Aorta (tissue), 5 donors: ENCODE measurements around the gene RFC5. TPM values are rescaled to one million over a fixed set of nuclear protein-coding genes. Genes with fewer than 3 reads are reported as not detected.

ENCODE experiments used
- ATAC-seq: fragments of 200-7000 bp; cut with Tn5 transposase; one replicate; pipeline ENCODE4 v1.9.1; 2022; ENCODE audit warnings: moderate library complexity; ENCODE audit not compliant: low FRiP score
- DNase-seq, 2 donors: peaks; one replicate each; pipeline ENCODE4 v3.0.0-alpha.2; 2020
- H3K27ac ChIP-seq, 2 donors: one replicate each; pipeline ENCODE4 v1.5.1; 2013; ENCODE audit warnings: low read length in 2 of 2, mild to moderate bottlenecking in 2 of 2, moderate library complexity in 2 of 2, control low read depth in 1 of 2, inconsistent platforms in 1 of 2, low read depth in 1 of 2
- H3K27me3 ChIP-seq, 2 donors: one replicate each; pipeline ENCODE4 v1.6.1; 2013; ENCODE audit warnings: control low read depth in 1 of 2, low read length in 1 of 2, mild to moderate bottlenecking in 1 of 2, moderate library complexity in 1 of 2; ENCODE audit not compliant: insufficient read depth in 2 of 2, control insufficient read depth in 1 of 2
- H3K36me3 ChIP-seq, 2 donors: one replicate each; pipeline ENCODE4 v1.6.1; 2013; ENCODE audit warnings: control low read depth in 1 of 2, low read length in 1 of 2, mild to moderate bottlenecking in 1 of 2; ENCODE audit not compliant: insufficient read depth in 2 of 2, control insufficient read depth in 1 of 2
- H3K4me1 ChIP-seq, 2 donors: one replicate each; pipeline ENCODE4 v1.6.1; 2013; ENCODE audit warnings: low read length in 2 of 2, control low read depth in 1 of 2, mild to moderate bottlenecking in 1 of 2, moderate library complexity in 1 of 2; ENCODE audit not compliant: insufficient read depth in 2 of 2, control insufficient read depth in 1 of 2
- H3K4me3 ChIP-seq, 2 donors: one replicate each; pipeline ENCODE4 v1.5.1; 2013; ENCODE audit warnings: low read length in 2 of 2, control low read depth in 1 of 2, mild to moderate bottlenecking in 1 of 2
- H3K9me3 ChIP-seq: one replicate; pipeline ENCODE4 v1.6.1; 2013; ENCODE audit warnings: mild to moderate bottlenecking, low read length; ENCODE audit not compliant: control insufficient read depth
- WGBS, 2 donors: extraction: QIAGEN DNeasy Blood & Tissue Kit; methylation state at CpG; one replicate each; pipeline ENCODE4 v1.1.7; 2013; 5-methylcytosine and 5-hydroxymethylcytosine counted together
- intact Hi-C, 2 donors: fragments of 100-400 bp; cut with DNase I; formaldehyde crosslinking; loops; one replicate each; pipeline versions ENCODE4 v1.14.2 to v1.15.0; 2022
- long read RNA-seq, 2 donors: library from polyadenylated mRNA; unstranded; transcript quantifications; one replicate each; pipeline ENCODE4 v2.0.0, GENCODE V29; 2020 to 2021
- polyA plus RNA-seq, 2 donors: library from polyadenylated mRNA; stranded (reverse); fragments of 200-250 nt; gene quantifications; one replicate each; pipeline ENCODE4 v1.2.3, GENCODE V29; 2013
- total RNA-seq, 2 donors: library from RNA; stranded (reverse); fragmentation: NEBNext Ultra II Directional; extraction: Animal tissue kit (Norgen Biotek cat#: 25700); gene quantifications; one replicate each; pipeline ENCODE4 v1.2.1, GENCODE V29; 2021
- donor health status: healthy with polysubstance abuse.
- donor health status: Bipolar disorder and iron deficiency.
- donor health status: DM: no; HTN: no; CAD: no.
- donor health status: DM: no; HTN: no; CAD: no.
- donor health status: DM: yes; HTN: yes; CAD: no.

RFC5 gene
- total RNA-seq (1 to 10 TPM; 5.7 to 8.1 TPM), polyA plus RNA-seq (10 to 100 TPM in 1 of 2 donors, 1 to 10 TPM in 1; 6.1 to 12.0 TPM)
- long read RNA-seq, donor 1, transcript RFC5-204 (11 exons, 1,655 nt), result major isoform, 12 of 23 reads
- long read RNA-seq, donor 1, partial matches to known transcripts, result 5 of 23 reads
- long read RNA-seq, donor 1, other reads (novel, unspliced or antisense), result 6 of 23 reads
- long read RNA-seq, donor 2, partial matches to known transcripts, result 0 of 6 reads
- long read RNA-seq, donor 2, other reads (novel, unspliced or antisense), result 5 of 6 reads

DNA sequence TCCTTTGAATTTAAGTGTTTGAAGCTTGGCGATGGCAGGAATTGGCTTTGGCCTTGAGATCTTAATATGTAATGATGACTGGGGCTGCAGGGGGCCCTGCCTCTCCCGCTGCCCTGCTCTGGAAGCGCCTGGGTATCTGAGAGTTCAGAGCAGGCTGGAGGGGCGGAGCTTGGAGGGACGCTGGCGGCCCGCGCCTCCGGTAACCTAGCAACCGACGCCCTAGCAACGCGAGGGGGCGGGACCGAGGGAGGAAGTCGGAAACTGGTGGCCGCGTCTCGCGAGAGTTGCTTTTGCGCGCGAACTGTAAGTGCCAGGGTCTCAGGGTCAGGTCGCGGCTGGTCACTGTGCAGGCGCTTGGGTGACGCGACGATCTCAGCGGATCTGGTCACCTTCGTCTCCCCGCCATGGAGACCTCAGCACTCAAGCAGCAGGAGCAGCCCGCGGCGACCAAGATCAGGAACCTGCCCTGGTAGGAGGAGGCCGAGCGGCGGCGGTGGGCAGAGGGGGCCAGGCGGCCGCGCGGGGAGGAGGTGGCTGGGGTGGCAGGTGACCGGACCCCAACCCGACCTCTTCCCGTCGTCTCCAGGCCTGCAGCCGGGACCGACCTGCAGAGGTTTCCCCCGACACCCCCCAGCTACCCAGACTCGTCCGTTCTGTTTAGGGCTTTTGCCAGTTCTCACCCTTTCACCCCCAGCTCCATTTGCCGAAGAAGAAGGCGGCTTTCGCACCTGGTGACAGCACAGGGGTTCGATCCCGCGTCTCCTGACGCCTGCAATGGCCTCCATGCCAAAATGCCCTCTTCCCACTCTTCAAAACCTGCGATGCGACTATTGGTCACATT is at the start of gene RFC5:
RFC5 (plus strand) TSS at position 280 of the 841 bp plus-strand sequence; CDS start at position 405, 125 bp downstream.
- Histone ChIP-seq H3K27ac (no peak within 1 kb of the TSS), H3K4me3 (peak within 1 kb of the TSS; percentile 13 to 52), H3K27me3 (no peaks in the 10 kb centered on the region), H3K36me3 (peaks cover 0 to 2% of the 10 kb centered on the region in 2 donors), H3K4me1 (no peaks in the 10 kb centered on the region), H3K9me3 (no peaks in the 10 kb centered on the region)
- intact Hi-C loops, result loop anchor here (5.0 to 10.0 kb wide), 3 partner anchors 36 to 142 kb away; no protein-coding TSS in a partner anchor
- DNase-seq (peak; percentile 99 to 100), ATAC-seq (peak; percentile 99)
- WGBS, 2 donors, result 0% methylated on average over 59 to 61 of the region's 61 CpGs

DNA sequence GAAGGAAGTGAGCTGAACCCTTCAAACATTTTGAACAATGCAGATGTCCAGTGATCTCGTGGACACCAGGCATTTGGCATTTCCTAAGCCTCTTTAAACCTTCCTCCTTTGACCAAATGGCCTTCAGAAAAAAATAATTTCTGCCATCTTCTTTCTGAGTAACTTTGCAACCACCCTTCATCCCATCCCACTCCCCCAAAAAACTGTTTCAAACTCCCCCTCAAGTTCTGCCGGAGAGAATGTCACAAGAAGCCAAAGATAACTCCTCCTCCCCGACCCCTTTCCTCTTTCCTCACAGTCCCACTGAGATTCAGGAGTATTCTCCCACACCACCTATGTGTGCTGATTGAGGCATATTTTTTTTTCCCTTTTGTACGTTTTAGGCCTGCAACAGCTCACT is 49.5 kb upstream of the RFC5 start:
- H3K4me1 ChIP-seq, result no peaks in the 10 kb centered on the region
- 27 to 31% methylated on average over 4 of the region's 4 CpGs for WGBS, 2 donors

DNA sequence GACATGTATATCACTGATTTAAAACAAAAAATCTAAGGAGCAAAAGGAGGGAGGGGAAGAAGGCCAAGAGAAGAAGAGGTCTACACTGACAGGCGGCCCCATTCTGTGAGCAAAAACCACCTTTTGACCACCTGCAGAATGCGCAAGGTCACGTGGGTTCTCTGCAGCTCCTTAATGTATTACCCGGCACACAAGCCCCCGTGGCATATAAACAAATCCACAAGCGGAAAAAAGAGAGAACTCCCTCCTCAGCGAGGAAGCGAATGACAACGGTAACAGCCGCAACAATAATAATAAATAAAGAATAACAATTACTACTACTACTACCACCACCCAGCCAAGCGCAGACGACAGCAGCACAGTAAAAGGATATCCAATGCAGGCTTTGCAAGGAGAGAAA is 49.0 kb upstream of the RFC5 start:
- peaks cover 6% of the 10 kb centered on the region for H3K9me3 ChIP-seq
- ATAC-seq (no peak), DNase-seq (no peak)
- H3K4me1 ChIP-seq, result no peaks in the 10 kb centered on the region
- intact Hi-C loops, result no loop called here
- peaks cover 0 to 4% of the 10 kb centered on the region in 2 donors for H3K27me3 ChIP-seq
- H3K4me3 ChIP-seq, result no peak overlapping the region
- no peaks in the 10 kb centered on the region for H3K36me3 ChIP-seq
- 6 to 15% methylated on average over 12 of the region's 12 CpGs for WGBS, 2 donors
- H3K27ac ChIP-seq, result no peak overlapping the region

More for the DNA sequence above, 49.5 kb upstream of the RFC5 start:
- no peak for ATAC-seq
- intact Hi-C loops, result no loop called here
- H3K27ac ChIP-seq, result no peak overlapping the region
- H3K4me3 ChIP-seq, result no peak overlapping the region
- H3K36me3 ChIP-seq, result no peaks in the 10 kb centered on the region
- DNase-seq, result no peak
- H3K27me3 ChIP-seq, result peaks cover 0 to 4% of the 10 kb centered on the region in 2 donors
- H3K9me3 ChIP-seq, result peaks cover 6% of the 10 kb centered on the region

DNA sequence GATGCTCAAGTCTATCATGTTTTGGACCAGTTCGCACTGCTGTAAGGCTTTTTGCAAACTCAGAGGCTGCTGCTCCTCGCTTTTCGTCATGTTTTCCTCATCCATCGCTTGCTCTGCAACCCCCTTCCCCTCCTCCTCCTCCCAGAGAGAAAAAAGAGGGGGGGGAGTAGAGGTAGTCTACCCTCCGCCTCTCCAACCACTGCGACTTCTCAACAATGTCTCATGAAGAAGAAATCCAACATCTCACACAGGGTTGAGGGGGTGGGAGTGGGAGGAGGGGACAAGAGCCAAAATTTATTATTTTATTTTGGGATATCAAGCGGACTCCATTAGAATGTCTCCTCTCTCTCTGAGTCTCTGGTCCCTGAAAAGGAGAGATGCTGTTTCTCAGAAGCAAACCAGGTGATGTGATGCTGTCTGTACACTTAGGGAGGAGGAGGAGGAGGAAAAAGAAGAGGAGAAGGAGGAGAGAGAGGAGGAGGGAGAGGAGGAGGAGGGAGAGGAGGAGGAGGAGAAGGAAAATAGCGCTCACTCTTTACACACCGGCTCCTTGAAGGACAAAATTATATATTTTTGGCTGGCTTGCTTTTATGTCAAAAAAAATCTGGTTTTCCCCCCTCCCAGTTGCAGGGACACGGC is 48.2 kb upstream of the RFC5 start:
- ATAC-seq (no peak), DNase-seq (no peak)
- H3K36me3 ChIP-seq, result no peaks in the 10 kb centered on the region
- peaks cover 6% of the 10 kb centered on the region for H3K9me3 ChIP-seq
- H3K4me3 ChIP-seq, result no peak overlapping the region
- H3K27ac ChIP-seq, result no peak overlapping the region
- 2 to 6% methylated on average over 10 of the region's 10 CpGs for WGBS, 2 donors
- no peaks in the 10 kb centered on the region for H3K4me1 ChIP-seq
- H3K27me3 ChIP-seq, result peaks cover 0 to 3% of the 10 kb centered on the region in 2 donors
- intact Hi-C loops, result no loop called here

DNA sequence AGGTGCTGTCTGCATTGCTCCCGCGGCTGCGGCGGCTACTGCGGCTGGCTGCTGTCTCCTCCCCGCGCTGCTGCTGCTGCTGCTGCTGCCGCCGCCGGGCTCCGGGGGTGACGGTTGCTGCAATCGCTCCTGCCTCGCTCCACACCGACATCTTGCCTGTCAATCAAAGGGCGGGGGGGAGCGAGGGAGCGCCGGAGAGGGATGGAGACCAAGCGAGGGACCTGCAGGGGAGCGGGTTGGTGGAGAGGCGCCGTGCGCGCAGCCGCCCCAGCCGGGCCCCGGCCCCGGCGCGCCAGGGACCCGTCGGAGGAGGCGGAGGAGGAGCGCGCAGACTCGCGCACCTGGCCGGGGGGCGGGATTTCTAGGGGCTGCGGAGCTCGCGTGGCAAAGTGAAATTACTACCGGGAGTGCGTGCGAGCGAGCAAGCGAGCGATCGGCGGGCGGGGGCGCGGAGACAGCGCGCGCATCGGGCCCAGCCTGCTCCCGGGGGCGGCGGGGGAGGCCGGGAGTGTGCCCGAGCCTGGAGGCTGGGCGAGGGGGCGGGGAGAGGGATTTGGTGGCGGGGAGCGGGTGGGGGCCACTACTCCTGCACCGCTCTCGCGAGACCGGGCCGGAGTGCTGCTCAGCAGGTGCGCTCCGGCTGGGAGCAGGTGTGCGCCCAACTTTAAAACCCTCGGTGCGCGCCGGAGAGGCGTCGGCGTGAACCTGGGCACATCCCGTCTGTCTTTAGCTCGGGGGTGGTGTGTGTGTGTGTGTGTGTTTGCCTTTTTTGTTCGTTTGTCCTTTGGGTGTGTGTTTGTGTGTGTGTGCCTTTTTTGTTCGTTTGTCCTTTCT is 47.5 kb upstream of the RFC5 start, which contains the start of gene KSR2:
KSR2 (minus strand) TSS at position 165 of the 834 bp plus-strand sequence. CDS start 735 bp downstream, outside the sequence.
- H3K27me3 ChIP-seq, result peaks cover 0 to 3% of the 10 kb centered on the region in 2 donors

DNA sequence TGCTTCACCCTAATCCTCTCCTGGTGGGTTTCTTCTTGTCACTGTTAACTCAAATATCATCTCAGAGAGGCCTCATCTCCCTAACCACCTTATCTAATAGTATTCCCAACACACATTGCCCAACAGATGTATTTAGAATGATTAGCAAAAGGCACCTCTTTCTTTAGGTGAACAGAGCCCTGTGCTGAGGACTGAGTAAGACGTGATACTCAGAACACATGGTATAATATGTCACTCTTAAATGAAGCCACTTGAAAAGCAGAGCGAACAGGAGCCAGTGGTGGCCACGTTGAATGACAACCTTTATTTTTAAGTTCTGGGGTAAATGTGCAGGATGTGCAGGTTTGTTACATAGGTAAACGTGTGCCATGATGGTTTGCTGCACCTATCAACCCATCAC is 46.2 kb upstream of the RFC5 start:
- 91 to 93% methylated on average over 4 of the region's 4 CpGs for WGBS, 2 donors

More for the DNA sequence above, 47.5 kb upstream of the RFC5 start, which contains the start of gene KSR2:
- DNase-seq (no peak), ATAC-seq (no peak)
- H3K9me3 ChIP-seq, result peaks cover 6% of the 10 kb centered on the region
- intact Hi-C loops, result no loop called here
- no peaks in the 10 kb centered on the region for H3K4me1 ChIP-seq
- H3K4me3 ChIP-seq, result no peak within 1 kb of the TSS
- no peaks in the 10 kb centered on the region for H3K36me3 ChIP-seq
- WGBS, 2 donors, result 1% methylated on average over 71 to 86 of the region's 86 CpGs
- no peak within 1 kb of the TSS for H3K27ac ChIP-seq

GRCh38 chr12:117972301-117972700 is 44.2 kb upstream of the RFC5 start:
- Histone ChIP-seq H3K9me3 (peaks cover 6% of the 10 kb centered on the region), H3K4me1 (no peaks in the 10 kb centered on the region), H3K27ac (no peak overlapping the region), H3K4me3 (no peak overlapping the region), H3K27me3 (no peaks in the 10 kb centered on the region), H3K36me3 (no peaks in the 10 kb centered on the region)
- DNase-seq (no peak), ATAC-seq (no peak)
- 78 to 81% methylated on average over 2 of the region's 2 CpGs for WGBS, 2 donors
- intact Hi-C loops, result no loop called here

More for the DNA sequence above, 46.2 kb upstream of the RFC5 start:
- no peak overlapping the region for H3K27ac ChIP-seq
- peaks cover 0 to 3% of the 10 kb centered on the region in 2 donors for H3K27me3 ChIP-seq
- intact Hi-C loops, result no loop called here
- H3K4me3 ChIP-seq, result no peak overlapping the region
- no peaks in the 10 kb centered on the region for H3K4me1 ChIP-seq
- ATAC-seq (no peak), DNase-seq (no peak)
- peaks cover 8% of the 10 kb centered on the region for H3K9me3 ChIP-seq
- no peaks in the 10 kb centered on the region for H3K36me3 ChIP-seq

GRCh38 chr12:117975006-117975405 is 41.5 kb upstream of the RFC5 start:
- H3K4me3 ChIP-seq, result no peak overlapping the region
- H3K4me1 ChIP-seq, result no peaks in the 10 kb centered on the region
- ATAC-seq, result no peak
- intact Hi-C loops, result no loop called here
- WGBS, 2 donors, result 81 to 88% methylated on average over 3 of the region's 3 CpGs
- H3K27ac ChIP-seq, result no peak overlapping the region
- no peaks in the 10 kb centered on the region for H3K27me3 ChIP-seq
- peaks cover 6% of the 10 kb centered on the region for H3K9me3 ChIP-seq
- DNase-seq, result no peak
- H3K36me3 ChIP-seq, result no peaks in the 10 kb centered on the region
